Measurements from ENCODE around the gene GRK3. TPM values are rescaled to one million over a fixed set of nuclear protein-coding genes. Genes with fewer than 3 reads are reported as not detected.

The GRK3 gene
- total RNA-seq, 3 donors from 2014 or later (not counting 1 experiment from before 2014, with no cell fraction given) = 2.2 to 7.2 (median 3.8) TPM

DNA sequence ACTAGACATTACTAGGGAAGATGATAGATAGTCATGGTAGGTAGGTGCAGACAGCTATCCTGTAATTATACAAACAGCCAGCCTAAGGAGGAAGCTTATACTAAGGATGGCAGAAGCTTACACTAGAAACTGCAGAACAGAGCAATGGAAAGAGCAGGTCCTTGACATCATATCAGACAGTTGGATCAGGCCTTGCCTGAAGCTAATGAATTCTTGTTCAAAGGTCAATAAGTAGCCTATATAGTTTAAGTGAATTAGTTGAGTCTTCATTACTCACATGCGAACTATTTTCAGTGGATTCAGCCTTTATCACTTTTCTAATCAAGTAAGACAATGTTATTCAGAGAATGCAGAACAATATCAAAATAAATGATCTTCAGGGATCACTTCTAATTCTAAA is 22.3 kb upstream of the GRK3 start:
- Mint-ChIP-seq H3K36me3 (no peaks in the 10 kb centered on the region), H3K4me3 (no peak overlapping the region), H3K27ac (no peak overlapping the region), H3K4me1 (no peaks in the 10 kb centered on the region), H3K27me3 (ENCODE audit: low read depth in 2 of 2) (no peaks in the 10 kb centered on the region), H3K9me3 (no peaks in the 10 kb centered on the region)
- ATAC-seq (no peak), DNase-seq (no peak)
- no peaks in the 10 kb centered on the region for H3K27me3 ChIP-seq (ENCODE audit: control insufficient read depth, insufficient read depth, low read length)
- WGBS (ENCODE audit: insufficient coverage) = no CpG with 5 or more reads among the region's 1 CpG
- no peaks in the 10 kb centered on the region for H3K36me3 ChIP-seq (ENCODE audit: control insufficient read depth, insufficient read depth, low read length)
- H3K4me1 ChIP-seq (ENCODE audit: control insufficient read depth, insufficient read depth, low read length) = no peaks in the 10 kb centered on the region
- no peak overlapping the region for H3K27ac ChIP-seq (ENCODE audit: low read length)
- H3K9me3 ChIP-seq (ENCODE audit: control insufficient read depth, insufficient read depth, low read length) = no peaks in the 10 kb centered on the region
- intact Hi-C loops (cut with micrococcal nuclease) = no loop called here
- H3K4me3 ChIP-seq (ENCODE audit: low read length) = no peak overlapping the region
- TF ChIP-seq, protein P1, sequence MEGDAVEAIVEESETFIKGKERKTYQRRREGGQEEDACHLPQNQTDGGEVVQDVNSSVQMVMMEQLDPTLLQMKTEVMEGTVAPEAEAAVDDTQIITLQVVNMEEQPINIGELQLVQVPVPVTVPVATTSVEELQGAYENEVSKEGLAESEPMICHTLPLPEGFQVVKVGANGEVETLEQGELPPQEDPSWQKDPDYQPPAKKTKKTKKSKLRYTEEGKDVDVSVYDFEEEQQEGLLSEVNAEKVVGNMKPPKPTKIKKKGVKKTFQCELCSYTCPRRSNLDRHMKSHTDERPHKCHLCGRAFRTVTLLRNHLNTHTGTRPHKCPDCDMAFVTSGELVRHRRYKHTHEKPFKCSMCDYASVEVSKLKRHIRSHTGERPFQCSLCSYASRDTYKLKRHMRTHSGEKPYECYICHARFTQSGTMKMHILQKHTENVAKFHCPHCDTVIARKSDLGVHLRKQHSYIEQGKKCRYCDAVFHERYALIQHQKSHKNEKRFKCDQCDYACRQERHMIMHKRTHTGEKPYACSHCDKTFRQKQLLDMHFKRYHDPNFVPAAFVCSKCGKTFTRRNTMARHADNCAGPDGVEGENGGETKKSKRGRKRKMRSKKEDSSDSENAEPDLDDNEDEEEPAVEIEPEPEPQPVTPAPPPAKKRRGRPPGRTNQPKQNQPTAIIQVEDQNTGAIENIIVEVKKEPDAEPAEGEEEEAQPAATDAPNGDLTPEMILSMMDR (IDR thresholded peaks at IDR 0.05) = no peak

DNA sequence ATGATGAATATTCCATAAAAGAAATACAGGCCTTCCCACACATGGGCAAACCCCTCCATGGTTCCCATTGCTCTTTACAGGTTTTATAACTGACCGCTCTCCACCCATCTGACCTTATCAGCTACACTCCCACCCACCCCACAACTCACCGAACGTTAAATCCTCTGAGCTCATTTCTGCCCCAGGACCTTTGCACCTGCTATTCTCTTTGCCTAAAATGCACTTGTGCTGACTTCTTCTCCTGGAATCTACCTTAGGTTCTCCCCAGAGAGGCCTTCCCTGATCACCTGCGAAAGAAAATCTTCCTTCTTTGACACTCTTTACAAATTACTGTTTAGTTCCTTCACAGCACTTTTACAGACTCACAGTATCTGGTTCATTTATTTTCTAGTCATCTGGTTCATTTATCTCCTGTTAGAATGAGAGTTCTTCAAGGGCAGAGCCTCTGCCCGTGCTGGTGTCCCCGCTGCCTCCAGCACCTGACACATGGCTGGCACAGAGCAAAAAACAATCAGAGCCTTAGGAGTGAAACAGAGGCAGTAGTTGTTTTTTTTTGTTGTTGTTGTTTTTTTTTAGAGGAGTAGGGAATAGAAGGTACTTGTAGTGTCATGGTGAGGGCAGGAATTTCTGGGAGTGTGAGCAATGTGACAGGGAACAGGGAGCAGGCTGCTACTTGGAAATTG is 21.6 kb upstream of the GRK3 start:
- H3K9me3 Mint-ChIP-seq = no peaks in the 10 kb centered on the region
- no peaks in the 10 kb centered on the region for H3K36me3 ChIP-seq (ENCODE audit: control insufficient read depth, insufficient read depth, low read length)
- H3K4me1 ChIP-seq (ENCODE audit: control insufficient read depth, insufficient read depth, low read length) = no peaks in the 10 kb centered on the region
- H3K27ac ChIP-seq (ENCODE audit: low read length) = no peak overlapping the region
- peaks cover 0 to 4% of the 10 kb centered on the region in 2 donors for H3K4me1 Mint-ChIP-seq
- no peaks in the 10 kb centered on the region for H3K36me3 Mint-ChIP-seq
- intact Hi-C loops (cut with micrococcal nuclease) = no loop called here
- peaks cover 0 to 4% of the 10 kb centered on the region in 2 donors for H3K27me3 Mint-ChIP-seq (ENCODE audit: low read depth in 2 of 2)
- TF ChIP-seq, protein P1 (IDR thresholded peaks at IDR 0.05) = no peak
- ATAC-seq (no peak), DNase-seq (no peak)
- no peak overlapping the region for H3K27ac Mint-ChIP-seq
- no peak overlapping the region for H3K4me3 Mint-ChIP-seq
- H3K9me3 ChIP-seq (ENCODE audit: control insufficient read depth, insufficient read depth, low read length) = no peaks in the 10 kb centered on the region
- no peaks in the 10 kb centered on the region for H3K27me3 ChIP-seq (ENCODE audit: control insufficient read depth, insufficient read depth, low read length)
- 85% methylated on average over 6 of the region's 6 CpGs for WGBS (ENCODE audit: insufficient coverage)
- H3K4me3 ChIP-seq (ENCODE audit: low read length) = no peak overlapping the region

DNA sequence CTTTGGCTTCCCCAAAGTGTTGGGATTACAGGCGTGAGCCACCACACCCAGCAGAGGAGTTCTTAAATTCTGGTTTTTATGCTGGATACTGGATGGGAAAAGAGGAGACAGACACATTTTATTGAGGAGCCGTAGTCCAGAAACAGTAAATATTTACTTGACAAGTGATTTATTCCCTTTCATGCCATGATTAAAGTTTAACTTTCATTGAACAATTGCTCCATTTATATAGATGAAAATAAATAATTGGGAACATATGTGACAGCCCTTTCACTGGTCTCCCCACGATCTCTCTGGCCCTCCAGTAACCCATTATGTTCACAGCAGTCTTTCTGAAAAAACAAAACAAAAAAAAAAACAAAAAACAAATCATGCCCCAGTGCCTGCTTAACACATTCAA is 19.3 kb upstream of the GRK3 start:
- Mint-ChIP-seq H3K9me3 (no peaks in the 10 kb centered on the region), H3K4me3 (no peak overlapping the region), H3K27ac (no peak overlapping the region), H3K36me3 (no peaks in the 10 kb centered on the region), H3K27me3 (ENCODE audit: low read depth in 2 of 2) (peaks cover 0 to 4% of the 10 kb centered on the region in 2 donors), H3K4me1 (peaks cover 0 to 5% of the 10 kb centered on the region in 2 donors)
- Histone ChIP-seq H3K27ac (ENCODE audit: low read length) (no peak overlapping the region), H3K4me3 (ENCODE audit: low read length) (no peak overlapping the region), H3K9me3 (ENCODE audit: control insufficient read depth, insufficient read depth, low read length) (no peaks in the 10 kb centered on the region), H3K27me3 (ENCODE audit: control insufficient read depth, insufficient read depth, low read length) (no peaks in the 10 kb centered on the region), H3K36me3 (ENCODE audit: control insufficient read depth, insufficient read depth, low read length) (no peaks in the 10 kb centered on the region), H3K4me1 (ENCODE audit: control insufficient read depth, insufficient read depth, low read length) (no peaks in the 10 kb centered on the region)
- intact Hi-C loops (cut with micrococcal nuclease) = no loop called here
- ATAC-seq (no peak), DNase-seq (no peak)
- WGBS (ENCODE audit: insufficient coverage) = 78% methylated on average over 3 of the region's 3 CpGs
- TF ChIP-seq, protein P1 (IDR thresholded peaks at IDR 0.05) = no peak

DNA sequence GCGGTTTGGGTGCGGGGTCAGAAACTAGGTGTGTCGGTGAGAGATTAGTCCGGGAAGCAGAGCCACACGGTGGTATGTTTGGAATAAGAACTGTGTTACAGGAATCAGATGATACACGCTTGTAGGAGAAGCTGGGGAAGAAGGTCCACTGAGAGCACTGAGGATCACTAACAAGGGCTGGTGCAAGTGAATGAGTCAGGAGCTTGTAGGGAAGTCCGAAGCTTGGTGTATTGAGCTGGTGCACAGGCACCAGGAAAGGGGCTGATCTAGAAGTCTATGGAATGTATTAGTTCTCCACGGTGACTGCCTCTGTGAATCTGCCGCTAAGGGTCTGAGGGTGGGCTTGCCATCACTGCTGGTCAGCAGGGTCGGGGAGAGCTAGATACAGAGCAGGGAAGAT is 18.8 kb upstream of the GRK3 start:
- ATAC-seq (no peak), DNase-seq (no peak)
- H3K27me3 Mint-ChIP-seq (ENCODE audit: low read depth in 2 of 2) = peaks cover 0 to 4% of the 10 kb centered on the region in 2 donors
- H3K4me3 Mint-ChIP-seq = no peak overlapping the region
- H3K27ac ChIP-seq (ENCODE audit: low read length) = no peak overlapping the region
- no peaks in the 10 kb centered on the region for H3K27me3 ChIP-seq (ENCODE audit: control insufficient read depth, insufficient read depth, low read length)
- intact Hi-C loops (cut with micrococcal nuclease) = no loop called here
- no peaks in the 10 kb centered on the region for H3K9me3 ChIP-seq (ENCODE audit: control insufficient read depth, insufficient read depth, low read length)
- no peaks in the 10 kb centered on the region for H3K4me1 ChIP-seq (ENCODE audit: control insufficient read depth, insufficient read depth, low read length)
- H3K36me3 ChIP-seq (ENCODE audit: control insufficient read depth, insufficient read depth, low read length) = no peaks in the 10 kb centered on the region
- H3K4me1 Mint-ChIP-seq = peaks cover 0 to 5% of the 10 kb centered on the region in 2 donors
- no peak overlapping the region for H3K4me3 ChIP-seq (ENCODE audit: low read length)
- WGBS (ENCODE audit: insufficient coverage) = 93% methylated on average over 10 of the region's 10 CpGs
- H3K27ac Mint-ChIP-seq = no peak overlapping the region
- TF ChIP-seq, protein P1 (IDR thresholded peaks at IDR 0.05) = no peak
- no peaks in the 10 kb centered on the region for H3K9me3 Mint-ChIP-seq
- H3K36me3 Mint-ChIP-seq = no peaks in the 10 kb centered on the region
